Calu3 (cell line): ENCODE measurements around the gene HRCT1. TPM values are rescaled to one million over a fixed set of nuclear protein-coding genes. Genes with fewer than 3 reads are reported as not detected.

Source experiments
- BruUV-seq: library from RNA; stranded (reverse); fragments of 400-500 nt; replicated peaks from 2 replicates; lab custom pipeline; 2021; lab: Mats Ljungman, UMichigan
- CTCF ChIA-PET: fragments of 300-600 bp; sonication (Branson Sonifier 250); formaldehyde crosslinking; loops from one replicate; lab custom pipeline; 2022; ENCODE audit warnings: antibody characterized with exemption; lab: Charles Lee
- DNase-seq: peaks from one replicate; pipeline ENCODE4 v3.0.0; 2022
- H3K27ac Mint-ChIP-seq: one replicate; pipeline ENCODE4 v1.8.0; 2022; ENCODE audit warnings: mixed read lengths; ENCODE audit not compliant: unreplicated experiment
- H3K27me3 Mint-ChIP-seq: one replicate; pipeline ENCODE4 v1.8.0; 2022; ENCODE audit warnings: mixed read lengths; ENCODE audit not compliant: unreplicated experiment
- H3K36me3 Mint-ChIP-seq: one replicate; pipeline ENCODE4 v1.8.0; 2022; ENCODE audit warnings: mild to moderate bottlenecking, moderate library complexity, mixed read lengths; ENCODE audit not compliant: insufficient read depth, unreplicated experiment
- H3K4me1 Mint-ChIP-seq: one replicate; pipeline ENCODE4 v1.8.0; 2022; ENCODE audit warnings: mild to moderate bottlenecking, low read depth, mixed read lengths; ENCODE audit not compliant: unreplicated experiment
- H3K4me3 Mint-ChIP-seq: one replicate; pipeline ENCODE4 v1.8.0; 2022; ENCODE audit warnings: mild to moderate bottlenecking, low read depth, moderate library complexity, mixed read lengths; ENCODE audit not compliant: unreplicated experiment
- H3K9me3 Mint-ChIP-seq: one replicate; pipeline ENCODE4 v1.8.0; 2022; ENCODE audit warnings: low read depth, mixed read lengths; ENCODE audit not compliant: unreplicated experiment
- CTCF ChIP-seq: fragments of 200-600 bp; IDR thresholded peaks from one replicate; pipeline ENCODE4 v1.8.0; 2022; ENCODE audit warnings: antibody characterized with exemption; ENCODE audit not compliant: unreplicated experiment
- intact Hi-C: fragments of 100-400 bp; cut with micrococcal nuclease; formaldehyde crosslinking; loops from one replicate; pipeline ENCODE4 v1.10.0; 2022; ENCODE audit not compliant: unreplicated experiment
- total RNA-seq: library from RNA; stranded (reverse); gene quantifications from 2 replicates; pipeline ENCODE4 v1.2.3, GENCODE V29; 2022

HRCT1 gene
- total RNA-seq, 1 experiment from 2014 or later, result 0.90 TPM

GRCh38 chr9:35863583-35863982 is 42.4 kb upstream of the HRCT1 start:
- H3K4me3 Mint-ChIP-seq, result no peak overlapping the region

GRCh38 chr9:35864695-35865255 is 41.2 kb upstream of the HRCT1 start:
- H3K4me1 Mint-ChIP-seq, result no peaks in the 10 kb centered on the region
- H3K4me3 Mint-ChIP-seq, result no peak overlapping the region
- H3K36me3 Mint-ChIP-seq, result peaks cover 4% of the 10 kb centered on the region
- H3K27ac Mint-ChIP-seq, result no peak overlapping the region
- intact Hi-C loops, result no loop called here
- CTCF ChIA-PET, result no interaction called here
- BruUV-seq, result no TSS peak
- H3K27me3 Mint-ChIP-seq, result peaks cover 43% of the 10 kb centered on the region
- no peaks in the 10 kb centered on the region for H3K9me3 Mint-ChIP-seq
- DNase-seq, result no peak
- no peak for TF ChIP-seq CTCF

More at GRCh38 chr9:35863583-35863982, 42.4 kb upstream of the HRCT1 start:
- intact Hi-C loops, result no loop called here
- BruUV-seq, result no TSS peak
- peaks cover 55% of the 10 kb centered on the region for H3K27me3 Mint-ChIP-seq
- no peaks in the 10 kb centered on the region for H3K4me1 Mint-ChIP-seq
- no peak for DNase-seq
- TF ChIP-seq CTCF, result no peak
- H3K27ac Mint-ChIP-seq, result no peak overlapping the region
- H3K36me3 Mint-ChIP-seq, result peaks cover 4% of the 10 kb centered on the region
- CTCF ChIA-PET, result no interaction called here
- H3K9me3 Mint-ChIP-seq, result no peaks in the 10 kb centered on the region

GRCh38 chr9:35867538-35867937 is 38.5 kb upstream of the HRCT1 start:
- H3K4me3 Mint-ChIP-seq, result no peak overlapping the region
- TF ChIP-seq CTCF, result no peak
- BruUV-seq, result no TSS peak
- peaks cover 16% of the 10 kb centered on the region for H3K27me3 Mint-ChIP-seq
- intact Hi-C loops, result no loop called here
- H3K9me3 Mint-ChIP-seq, result no peaks in the 10 kb centered on the region
- H3K36me3 Mint-ChIP-seq, result peaks cover 3% of the 10 kb centered on the region
- CTCF ChIA-PET, result no interaction called here
- DNase-seq, result no peak
- H3K27ac Mint-ChIP-seq, result no peak overlapping the region
- no peaks in the 10 kb centered on the region for H3K4me1 Mint-ChIP-seq

GRCh38 chr9:35868933-35869332 is 37.1 kb upstream of the HRCT1 start:
- Mint-ChIP-seq H3K27me3 (peaks cover 7% of the 10 kb centered on the region), H3K4me1 (no peaks in the 10 kb centered on the region), H3K36me3 (no peaks in the 10 kb centered on the region), H3K4me3 (no peak overlapping the region), H3K9me3 (no peaks in the 10 kb centered on the region), H3K27ac (no peak overlapping the region)
- CTCF ChIA-PET, result no interaction called here
- BruUV-seq, result no TSS peak
- intact Hi-C loops, result no loop called here
- no peak for TF ChIP-seq CTCF
- no peak for DNase-seq
